HepG2 (cell line): ENCODE results near the gene ECEL1. TPM values are rescaled to one million over a fixed set of nuclear protein-coding genes. Genes with fewer than 3 reads are reported as not detected.

Experiments
- ATF7 ChIP-seq, 2 experiments: fragments of 450-650 bp in 1 of 2; sonication (generic) in 1 of 2; formaldehyde crosslinking in 1 of 2; IDR thresholded peaks; 2 replicates each; pipeline versions ENCODE4 v1.4.0 to v1.6.1; 2016 to 2020; ENCODE audit warnings: antibody characterized with exemption in 1 of 2, mild to moderate bottlenecking in 1 of 2, missing genetic modification reagents in 1 of 2
- CREB1 ChIP-seq, 2 experiments: fragments of 450-650 bp in 1 of 2; IDR thresholded peaks; 2 replicates each; pipeline ENCODE4 v1.6.1; 2016 to 2017; ENCODE audit warnings: control low read depth in 1 of 2, mild to moderate bottlenecking in 1 of 2, missing compliant biosample characterization in 1 of 2, missing genetic modification characterization in 1 of 2
- FOXC1 ChIP-seq: sonication (generic); formaldehyde crosslinking; IDR thresholded peaks from 2 replicates; pipeline ENCODE4 v1.8.0; 2022; ENCODE audit warnings: mild to moderate bottlenecking, missing genetic modification reagents, borderline replicate concordance
- FOXK2 ChIP-seq: fragments of 450-650 bp; IDR thresholded peaks from 2 replicates; pipeline ENCODE4 v1.6.1; 2016
- GABPB1 ChIP-seq: IDR thresholded peaks from 2 replicates; pipeline ENCODE4 v1.6.1; 2016; ENCODE audit warnings: mild to moderate bottlenecking, missing genetic modification reagents, moderate library complexity, missing compliant biosample characterization
- GLI4 ChIP-seq: sonication (generic); formaldehyde crosslinking; IDR thresholded peaks from 2 replicates; pipeline ENCODE4 v1.5.1; 2020; ENCODE audit warnings: missing genetic modification reagents, mild to moderate bottlenecking, moderate library complexity, borderline replicate concordance
- IRF9 ChIP-seq: sonication (generic); formaldehyde crosslinking; IDR thresholded peaks from 2 replicates; pipeline ENCODE4 v1.8.0; 2022; ENCODE audit warnings: missing genetic modification reagents, mild to moderate bottlenecking, borderline replicate concordance
- LCORL ChIP-seq, 2 experiments: fragments of 450-650 bp in 1 of 2; sonication (generic) in 1 of 2; formaldehyde crosslinking in 1 of 2; IDR thresholded peaks; 2 replicates each; pipeline versions ENCODE4 v1.5.0 to v1.6.1; 2017 to 2020; ENCODE audit warnings: antibody characterized with exemption in 1 of 2, missing genetic modification reagents in 1 of 2
- MAFK ChIP-seq, 2 experiments: IDR thresholded peaks in 1 of 2; conservative IDR thresholded peaks in 1 of 2; 2 replicates each; pipeline ENCODE4 v1.6.1; 2011; ENCODE audit warnings: improper control_type of control experiment in 2 of 2, low read length in 2 of 2
- PATZ1 ChIP-seq: sonication (generic); formaldehyde crosslinking; IDR thresholded peaks from 2 replicates; pipeline ENCODE4 v1.4.0; 2020; ENCODE audit warnings: missing genetic modification reagents
- PBX3 ChIP-seq: sonication (generic); formaldehyde crosslinking; IDR thresholded peaks from 2 replicates; pipeline ENCODE4 v1.8.1; 2023; ENCODE audit warnings: missing genetic modification reagents, inconsistent platforms, borderline replicate concordance
- ZMAT3 ChIP-seq: sonication (generic); formaldehyde crosslinking; conservative IDR thresholded peaks from 2 replicates; pipeline ENCODE4 v1.7.0; 2021; ENCODE audit warnings: missing genetic modification reagents
- ZNF687 ChIP-seq: sonication (generic); formaldehyde crosslinking; IDR thresholded peaks from 2 replicates; pipeline ENCODE4 v1.5.1; 2020; ENCODE audit warnings: mild to moderate bottlenecking, missing genetic modification reagents, moderate library complexity
- ZNF777 ChIP-seq: sonication (generic); formaldehyde crosslinking; IDR thresholded peaks from 2 replicates; pipeline ENCODE4 v1.4.0; 2020; ENCODE audit warnings: missing genetic modification reagents
- ZSCAN5A ChIP-seq: sonication (generic); formaldehyde crosslinking; IDR thresholded peaks from 2 replicates; pipeline ENCODE4 v1.8.0; 2022; ENCODE audit warnings: mild to moderate bottlenecking, missing genetic modification reagents, borderline replicate concordance
- polyA plus RNA-seq, 8 experiments: library from polyadenylated mRNA; depleted of rRNA in 3 of 8; stranded (reverse) in 7 of 8; unstranded in 1 of 8; fragments of >200 nt; fragmentation: Illumina TruSeq in 4 of 8; extraction: Trizol in 4 of 8; gene quantifications; 2 replicates each; pipeline versions ENCODE4 v1.2.1 to v1.2.3, GENCODE V29; 2011 to 2016; ENCODE audit warnings: low read depth in 4 of 8, missing spikeins in 1 of 8, mixed read lengths in 1 of 8; ENCODE audit not compliant: insufficient read depth in 1 of 8
- total RNA-seq, 5 experiments: library from RNA; depleted of rRNA; stranded (reverse); fragments of >200 nt; fragmentation: Illumina TruSeq; extraction: Trizol; gene quantifications; 2 replicates each; pipeline ENCODE4 v1.2.3, GENCODE V29; 2016; ENCODE audit warnings: low read depth in 1 of 5

ECEL1 gene
- total and polyA plus RNA-seq, 2 of the 13 experiments (the other 11 are each of a cell fraction or from before 2014, with no cell fraction given): not detected

GRCh38 chr2:232502911-232503808 is 15.5 kb upstream of the ECEL1 start (continued):
- TF ChIP-seq ZNF687 (CRISPR knock-in tag) (peak; percentile 43; the same call in 1 of the 2 replicates), GLI4 (CRISPR knock-in tag) (0 out of 2 replicates have a peak, but pooled peaks have one; percentile 50), FOXK2 (no peak), PBX3 (CRISPR knock-in tag) (no peak), PATZ1 (CRISPR knock-in tag) (peak; percentile 61), LCORL (IDR thresholded peaks at IDR 0.05) (no peak), LCORL (CRISPR knock-in tag; IDR thresholded peaks at IDR 0.05) (0 out of 2 replicates have a peak, but pooled peaks have one; percentile 18), ZMAT3 (CRISPR knock-in tag) (0 out of 2 replicates have a peak, but pooled peaks have one; percentile 36), MAFK (conservative IDR thresholded peaks at IDR 0.05 in 1 of 2, IDR thresholded peaks at IDR 0.05 in 1 of 2; ENCODE audit: low read length in 2 of 2) (no peak), ZNF777 (CRISPR knock-in tag) (no peak), CREB1 (IDR thresholded peaks at IDR 0.05) (peak; percentile 96), CREB1 (CRISPR knock-in tag; IDR thresholded peaks at IDR 0.05) (no peak), FOXC1 (CRISPR knock-in tag) (peak; percentile 39; the same call in 1 of the 2 replicates), GABPB1 (CRISPR knock-in tag) (peak; percentile 18; the same call in 1 of the 2 replicates), IRF9 (CRISPR knock-in tag) (peak; percentile 58; the same call in 1 of the 2 replicates), ZSCAN5A (CRISPR knock-in tag) (no peak), ATF7 (IDR thresholded peaks at IDR 0.05) (peak; percentile 64; the same call in 1 of the 2 replicates), ATF7 (CRISPR knock-in tag; IDR thresholded peaks at IDR 0.05) (no peak)
